ENCODE data around the gene NKIRAS2.

- TF ChIP-seq CTCF (IDR thresholded peaks at IDR 0.05; ENCODE audit: low read depth, low read length, missing input control) (no peak), YY1 (IDR thresholded peaks at IDR 0.05) (no peak), SP1 (IDR thresholded peaks at IDR 0.05) (no peak), RXRA (IDR thresholded peaks at IDR 0.05) (no peak), MAX (IDR thresholded peaks at IDR 0.05) (no peak), REST (IDR thresholded peaks at IDR 0.05) (no peak), JUND (IDR thresholded peaks at IDR 0.05) (no peak), ZBTB33 (IDR thresholded peaks at IDR 0.05) (no peak), ATF3 (IDR thresholded peaks at IDR 0.05) (no peak), TAF1 (conservative IDR thresholded peaks at IDR 0.05) (no peak), RAD21 (IDR thresholded peaks at IDR 0.05) (no peak), GABPA (IDR thresholded peaks at IDR 0.05 in 1 of 2, conservative IDR thresholded peaks at IDR 0.05 in 1 of 2) (no peak)
These were observed 34.0 kb upstream of the NKIRAS2 start for GRCh38 chr17:41985919-41986318.
